Sigmoid colon (tissue), 7 donors: ENCODE measurements around the gene PLXNA4. TPM values are rescaled to one million over a fixed set of nuclear protein-coding genes. Genes with fewer than 3 reads are reported as not detected.

Experiments
- DNase-seq: peaks from one replicate; pipeline ENCODE4 v3.0.0-alpha.2; 2019
- H3K27ac ChIP-seq, 4 donors: fragments of 200-600 bp; sonication (generic); one replicate each; pipeline ENCODE4 v1.5.1; 2016 to 2019; ENCODE audit warnings: mild to moderate bottlenecking in 1 of 4
- H3K27me3 ChIP-seq, 3 donors: fragments of 200-600 bp; sonication (generic); one replicate each; pipeline ENCODE4 v1.5.1; 2019; ENCODE audit warnings: mild to moderate bottlenecking in 1 of 3
- H3K36me3 ChIP-seq, 4 donors: fragments of 200-600 bp; sonication (generic); one replicate each; pipeline ENCODE4 v1.5.1; 2016 to 2019
- H3K4me1 ChIP-seq, 4 donors: fragments of 200-600 bp; sonication (generic); one replicate each; pipeline ENCODE4 v1.5.1; 2017 to 2019
- H3K4me3 ChIP-seq, 4 donors: fragments of 200-600 bp; sonication (generic); one replicate each; pipeline ENCODE4 v1.5.1; 2017 to 2019; ENCODE audit warnings: mild to moderate bottlenecking in 2 of 4, moderate library complexity in 1 of 4
- H3K9me3 ChIP-seq, 4 donors: fragments of 200-600 bp in 3 of 4; sonication (generic) in 3 of 4; one replicate each; pipeline versions ENCODE4 v1.5.1 to v1.6.1; 2013 to 2019
- EP300 ChIP-seq, 4 donors: sonication (generic); formaldehyde crosslinking; IDR thresholded peaks; one replicate each; pipeline ENCODE4 v1.6.1; 2017; ENCODE audit warnings: antibody characterized with exemption in 4 of 4
- POLR2A ChIP-seq, 2 donors: fragments of 450-650 bp; IDR thresholded peaks; one replicate each; pipeline ENCODE4 v1.6.1; 2016; ENCODE audit warnings: antibody characterized with exemption in 2 of 2, mild to moderate bottlenecking in 2 of 2, moderate library complexity in 2 of 2
- POLR2AphosphoS5 ChIP-seq, 4 donors: sonication (generic); formaldehyde crosslinking; IDR thresholded peaks; one replicate each; pipeline ENCODE4 v1.6.1; 2017; ENCODE audit warnings: antibody characterized with exemption in 4 of 4
- WGBS, 2 donors: extraction: QIAGEN DNeasy Blood & Tissue Kit; methylation state at CpG; one replicate each; pipeline ENCODE4 v1.1.7; 2013; 5-methylcytosine and 5-hydroxymethylcytosine counted together
- intact Hi-C: fragments of 100-400 bp; cut with DNase I; formaldehyde crosslinking; loops from one replicate; pipeline ENCODE4 v1.15.1; 2023
- polyA plus RNA-seq, 3 donors: library from polyadenylated mRNA; stranded (reverse); fragments of 200-250 nt; gene quantifications; one replicate each; pipeline ENCODE4 v1.2.3, GENCODE V29; 2013
- total RNA-seq, 4 donors: library from RNA; depleted of rRNA; stranded (reverse); fragments of >200 nt; gene quantifications; one replicate each; pipeline ENCODE4 v1.1.0, GENCODE V29; 2016
- TF ChIP-seq, protein P1 (sequence below), 4 experiments: fragments of 450-650 bp in 3 of 4; fragments of 200-600 bp in 1 of 4; IDR thresholded peaks; one replicate each; pipeline ENCODE4 v1.5.1; 2016 to 2019; ENCODE audit warnings: antibody characterized with exemption in 4 of 4, mild to moderate bottlenecking in 3 of 4, moderate library complexity in 2 of 4
- donor health status: healthy with polysubstance abuse.
- donor health status: Bipolar disorder and iron deficiency.
- donor health status: healthy.

The PLXNA4 gene
- total and polyA plus RNA-seq, 7 donors: under 0.01 to 10.5 (median 3.7) TPM; not detected in 1

DNA sequence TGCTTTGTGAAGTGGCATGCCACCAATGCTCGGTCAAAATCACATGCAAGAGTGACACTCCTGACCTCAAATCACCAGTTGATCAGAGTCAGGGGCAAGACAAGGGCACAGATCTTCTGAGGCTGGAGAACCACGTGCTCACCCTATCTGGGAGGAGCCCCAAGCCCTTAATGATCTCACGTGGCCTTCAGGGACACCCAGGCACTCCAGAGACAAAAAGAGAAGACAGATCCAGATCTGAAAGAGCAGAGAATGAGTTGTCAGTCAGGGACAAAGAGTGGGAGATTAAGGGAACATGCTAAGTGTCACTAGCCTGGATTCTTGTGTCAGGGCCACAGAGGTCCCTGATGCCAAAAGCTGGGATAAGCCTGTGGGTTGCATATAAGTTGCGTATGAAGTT is 134.3 kb downstream of the PLXNA4 start:
- no peak for DNase-seq
- 80 to 87% methylated on average over 4 of the region's 4 CpGs for WGBS, 2 donors
- H3K27me3 ChIP-seq: no peaks in the 10 kb centered on the region
- H3K4me3 ChIP-seq: no peak overlapping the region
- H3K27ac ChIP-seq: no peak overlapping the region
- H3K4me1 ChIP-seq: no peaks in the 10 kb centered on the region
- H3K9me3 ChIP-seq: no peaks in the 10 kb centered on the region
- H3K36me3 ChIP-seq: no peaks in the 10 kb centered on the region
- intact Hi-C loops: no loop called here
- no peak for TF ChIP-seq POLR2A (IDR thresholded peaks at IDR 0.05)
- no peak for TF ChIP-seq POLR2AphosphoS5 (IDR thresholded peaks at IDR 0.05)
- TF ChIP-seq, protein P1, sequence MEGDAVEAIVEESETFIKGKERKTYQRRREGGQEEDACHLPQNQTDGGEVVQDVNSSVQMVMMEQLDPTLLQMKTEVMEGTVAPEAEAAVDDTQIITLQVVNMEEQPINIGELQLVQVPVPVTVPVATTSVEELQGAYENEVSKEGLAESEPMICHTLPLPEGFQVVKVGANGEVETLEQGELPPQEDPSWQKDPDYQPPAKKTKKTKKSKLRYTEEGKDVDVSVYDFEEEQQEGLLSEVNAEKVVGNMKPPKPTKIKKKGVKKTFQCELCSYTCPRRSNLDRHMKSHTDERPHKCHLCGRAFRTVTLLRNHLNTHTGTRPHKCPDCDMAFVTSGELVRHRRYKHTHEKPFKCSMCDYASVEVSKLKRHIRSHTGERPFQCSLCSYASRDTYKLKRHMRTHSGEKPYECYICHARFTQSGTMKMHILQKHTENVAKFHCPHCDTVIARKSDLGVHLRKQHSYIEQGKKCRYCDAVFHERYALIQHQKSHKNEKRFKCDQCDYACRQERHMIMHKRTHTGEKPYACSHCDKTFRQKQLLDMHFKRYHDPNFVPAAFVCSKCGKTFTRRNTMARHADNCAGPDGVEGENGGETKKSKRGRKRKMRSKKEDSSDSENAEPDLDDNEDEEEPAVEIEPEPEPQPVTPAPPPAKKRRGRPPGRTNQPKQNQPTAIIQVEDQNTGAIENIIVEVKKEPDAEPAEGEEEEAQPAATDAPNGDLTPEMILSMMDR (IDR thresholded peaks at IDR 0.05): no peak
- no peak for TF ChIP-seq EP300 (IDR thresholded peaks at IDR 0.05)

DNA sequence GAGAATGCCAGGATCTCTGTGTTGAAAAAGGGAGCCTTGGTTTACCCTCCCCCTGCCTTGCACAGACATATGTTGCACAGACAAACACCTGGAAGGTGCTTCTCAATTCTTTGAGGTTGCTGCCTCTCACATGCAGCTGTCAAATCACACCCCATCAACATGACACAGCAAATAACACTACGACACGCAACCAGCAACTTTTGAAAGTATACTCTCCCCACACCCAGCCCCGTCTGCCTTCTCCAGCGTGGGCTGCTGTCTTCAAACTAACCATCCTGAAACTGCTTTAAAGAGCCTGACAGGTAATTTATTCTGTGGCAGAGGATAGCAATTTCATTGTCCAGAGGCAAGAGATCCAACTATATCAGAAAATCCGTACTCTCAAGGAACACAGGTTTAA is 136.1 kb downstream of the PLXNA4 start:
- H3K9me3 ChIP-seq: no peaks in the 10 kb centered on the region
- no peak overlapping the region for H3K4me3 ChIP-seq
- H3K27ac ChIP-seq: no peak overlapping the region
- H3K27me3 ChIP-seq: no peaks in the 10 kb centered on the region
- no peak for TF ChIP-seq EP300 (IDR thresholded peaks at IDR 0.05)
- TF ChIP-seq, protein P1 (IDR thresholded peaks at IDR 0.05): no peak
- TF ChIP-seq POLR2AphosphoS5 (IDR thresholded peaks at IDR 0.05): no peak
- TF ChIP-seq POLR2A (IDR thresholded peaks at IDR 0.05): no peak
- H3K4me1 ChIP-seq: no peaks in the 10 kb centered on the region
- H3K36me3 ChIP-seq: no peaks in the 10 kb centered on the region
- 74 to 89% methylated on average over 5 of the region's 5 CpGs for WGBS, 2 donors
- intact Hi-C loops: no loop called here
- DNase-seq: no peak

DNA sequence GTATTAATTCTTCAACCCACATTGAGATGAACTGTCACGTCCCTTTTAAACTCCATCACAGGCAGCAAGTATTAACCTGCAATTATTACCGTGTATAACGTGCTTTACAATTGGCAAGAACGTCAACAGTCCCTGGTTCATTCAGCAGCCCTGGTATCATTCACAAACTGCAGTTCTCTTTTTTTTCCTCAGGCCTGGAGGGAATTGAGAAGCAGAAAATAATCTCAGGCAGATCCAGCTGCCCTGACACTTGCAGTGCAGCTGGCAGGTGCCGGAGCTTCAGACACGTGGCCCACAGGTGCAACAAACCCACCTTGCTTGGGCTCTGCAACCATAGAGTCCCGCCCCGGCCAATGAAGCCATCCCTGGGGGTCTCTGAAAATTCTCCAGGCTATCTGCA is 137.3 kb downstream of the PLXNA4 start:
- H3K36me3 ChIP-seq: no peaks in the 10 kb centered on the region
- intact Hi-C loops: no loop called here
- WGBS, 2 donors: 82 to 90% methylated on average over 8 of the region's 8 CpGs

DNA sequence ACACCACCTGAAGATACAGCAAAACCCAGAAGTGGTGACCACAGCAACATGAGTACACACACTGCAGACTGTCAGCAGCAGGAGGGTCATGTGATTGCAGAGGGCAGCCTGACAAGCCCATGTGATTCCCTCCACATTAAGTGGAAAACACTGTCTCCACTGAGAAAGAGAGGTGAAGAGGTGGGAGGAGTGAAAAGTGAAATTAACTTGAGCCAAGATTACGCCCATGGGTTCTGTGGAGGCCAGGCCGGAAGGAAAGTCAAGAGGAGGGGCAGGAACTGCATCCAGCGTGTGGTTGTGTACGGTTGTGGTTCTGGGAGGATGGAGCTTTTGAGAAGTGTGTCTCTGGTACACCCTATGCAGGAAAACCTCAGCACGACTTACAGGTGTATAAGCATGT is 138.5 kb downstream of the PLXNA4 start:
- Histone ChIP-seq H3K27me3 (no peaks in the 10 kb centered on the region), H3K9me3 (no peaks in the 10 kb centered on the region), H3K36me3 (no peaks in the 10 kb centered on the region), H3K4me1 (no peaks in the 10 kb centered on the region), H3K4me3 (no peak overlapping the region), H3K27ac (no peak overlapping the region)
- DNase-seq: no peak
- intact Hi-C loops: no loop called here
- no peak for TF ChIP-seq POLR2AphosphoS5 (IDR thresholded peaks at IDR 0.05)
- TF ChIP-seq POLR2A (IDR thresholded peaks at IDR 0.05): no peak
- TF ChIP-seq, protein P1 (IDR thresholded peaks at IDR 0.05): no peak
- no peak for TF ChIP-seq EP300 (IDR thresholded peaks at IDR 0.05)
- 52 to 81% methylated on average over 5 of the region's 5 CpGs for WGBS, 2 donors

More for the DNA sequence above, 137.3 kb downstream of the PLXNA4 start:
- TF ChIP-seq, protein P1 (IDR thresholded peaks at IDR 0.05): no peak
- TF ChIP-seq EP300 (IDR thresholded peaks at IDR 0.05) (no peak), POLR2A (IDR thresholded peaks at IDR 0.05) (no peak), POLR2AphosphoS5 (IDR thresholded peaks at IDR 0.05) (no peak)
- H3K4me1 ChIP-seq: no peaks in the 10 kb centered on the region
- H3K27ac ChIP-seq: no peak overlapping the region
- H3K9me3 ChIP-seq: no peaks in the 10 kb centered on the region
- DNase-seq: no peak
- no peaks in the 10 kb centered on the region for H3K27me3 ChIP-seq
- H3K4me3 ChIP-seq: no peak overlapping the region

DNA sequence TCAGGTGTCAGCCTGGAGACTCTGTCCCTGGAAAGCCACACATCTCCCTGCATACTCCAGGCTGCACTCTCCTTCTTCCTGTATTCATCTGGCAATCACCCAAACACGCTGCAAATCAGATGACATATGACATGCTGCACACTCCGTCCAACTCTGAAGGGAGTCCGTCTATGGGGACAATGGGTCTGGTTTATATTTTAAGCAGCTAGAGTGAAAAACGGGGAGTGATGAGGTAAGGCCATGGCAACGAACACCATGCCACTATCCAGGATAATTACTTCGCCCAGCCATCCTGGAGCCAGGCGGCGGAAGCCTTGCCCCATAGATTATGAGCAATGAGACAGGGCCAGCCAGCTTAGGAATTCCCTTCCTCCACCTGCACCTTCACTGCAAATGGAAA is 140.1 kb downstream of the PLXNA4 start:
- intact Hi-C loops: no loop called here
- no peak for DNase-seq
- H3K9me3 ChIP-seq: no peaks in the 10 kb centered on the region
- no peak overlapping the region for H3K27ac ChIP-seq
- TF ChIP-seq POLR2AphosphoS5 (IDR thresholded peaks at IDR 0.05) (no peak), EP300 (IDR thresholded peaks at IDR 0.05) (no peak), POLR2A (IDR thresholded peaks at IDR 0.05) (no peak)
- TF ChIP-seq, protein P1 (IDR thresholded peaks at IDR 0.05): no peak
- no peaks in the 10 kb centered on the region for H3K27me3 ChIP-seq
- H3K36me3 ChIP-seq: no peaks in the 10 kb centered on the region
- no peak overlapping the region for H3K4me3 ChIP-seq
- H3K4me1 ChIP-seq: peaks cover 0 to 4% (median under 1%) of the 10 kb centered on the region in 4 donors
- 73 to 77% methylated on average over 8 of the region's 8 CpGs for WGBS, 2 donors
